ENCODE data around the gene FBXW12.
"Not testable (repeated sequence)": the region's sequence is repeated elsewhere in the genome, so short reads cannot be mapped to it uniquely, and the experiment has no call there.

FBXW12 gene

GRCh38 chr3:48371651-48372376 is at the start of gene FBXW12:
TSS of gene FBXW12 (plus strand) at chr3:48372219. CDS start at chr3:48372768, 549 bp downstream.
- no peak for DNase-seq (ENCODE audit: low read depth in 2 of 2)

GRCh38 chr3:48331706-48332435 is 40.1 kb upstream of the FBXW12 start:
- not testable (repeated sequence) for DNase-seq (ENCODE audit: low read depth in 2 of 2)

- DNase-seq (ENCODE audit: low read depth in 2 of 2): not testable (repeated sequence)
Observed at GRCh38 chr3:48333346-48334245, 38.4 kb upstream of the FBXW12 start, which contains the start of gene SPINK8. TSS of gene SPINK8 (minus strand) at chr3:48333661. CDS start at chr3:48328341, 5,320 bp downstream.

- DNase-seq (ENCODE audit: low read depth in 2 of 2): no peak
Observed at GRCh38 chr3:48334605-48335004, 37.4 kb upstream of the FBXW12 start.

- DNase-seq (ENCODE audit: low read depth in 2 of 2): not testable (repeated sequence)
Observed at GRCh38 chr3:48335286-48335685, 36.7 kb upstream of the FBXW12 start.

GRCh38 chr3:48337536-48337935 is 34.5 kb upstream of the FBXW12 start:
- DNase-seq (ENCODE audit: low read depth in 2 of 2): not testable (repeated sequence)

- no peak for DNase-seq (ENCODE audit: low read depth in 2 of 2)
Observed at GRCh38 chr3:48338635-48339034, 33.4 kb upstream of the FBXW12 start.

- DNase-seq (ENCODE audit: low read depth in 2 of 2): no peak
Observed at GRCh38 chr3:48343432-48343831, 28.6 kb upstream of the FBXW12 start.

- no peak for DNase-seq (ENCODE audit: low read depth in 2 of 2)
Observed at GRCh38 chr3:48344867-48345507, 27.0 kb upstream of the FBXW12 start.

GRCh38 chr3:48345946-48346572 is 26.0 kb upstream of the FBXW12 start:
- DNase-seq (ENCODE audit: low read depth in 2 of 2): no peak

GRCh38 chr3:48347500-48347899 is 24.5 kb upstream of the FBXW12 start:
- no peak for DNase-seq (ENCODE audit: low read depth in 2 of 2)

- DNase-seq (ENCODE audit: low read depth in 2 of 2): no peak
Observed at GRCh38 chr3:48352546-48352945, 19.5 kb upstream of the FBXW12 start.

- DNase-seq (ENCODE audit: low read depth in 2 of 2): no peak
Observed at GRCh38 chr3:48353987-48354386, 18.0 kb upstream of the FBXW12 start.

GRCh38 chr3:48356419-48356818 is 15.6 kb upstream of the FBXW12 start:
- DNase-seq (ENCODE audit: low read depth in 2 of 2): no peak

GRCh38 chr3:48361928-48362327 is 10.1 kb upstream of the FBXW12 start:
- no peak for DNase-seq (ENCODE audit: low read depth in 2 of 2)

GRCh38 chr3:48364840-48365239 is 7.2 kb upstream of the FBXW12 start:
- DNase-seq (ENCODE audit: low read depth in 2 of 2): no peak

GRCh38 chr3:48367201-48367600 is 4.8 kb upstream of the FBXW12 start:
- DNase-seq (ENCODE audit: low read depth in 2 of 2): no peak

- no peak for DNase-seq (ENCODE audit: low read depth in 2 of 2)
Observed at GRCh38 chr3:48369693-48370332, 2.2 kb upstream of the FBXW12 start.

GRCh38 chr3:48370333-48370713 is 1.7 kb upstream of the FBXW12 start:
- no peak for DNase-seq (ENCODE audit: low read depth in 2 of 2)

- DNase-seq (ENCODE audit: low read depth in 2 of 2): no peak
Observed at GRCh38 chr3:48372377-48372770, 355 bp downstream of the FBXW12 start.

All from stimulated activated CD4-positive, alpha-beta T cell treated with anti-CD3 and anti-CD28 coated beads, Interleukin-15, amount 100 ng/mL, for 48 hours (primary cell).